HG03095 (cell line): ENCODE results near the gene ARHGAP10.
"Not testable (repeated sequence)": the region's sequence is repeated elsewhere in the genome, so short reads cannot be mapped to it uniquely, and the experiment has no call there.

ENCODE experiments used
- ATAC-seq: cut with Tn5 transposase; IDR thresholded peaks from one replicate; pipeline ENCODE4 v1.9.1; 2021; ENCODE audit warnings: moderate library complexity; ENCODE audit not compliant: unreplicated experiment

Gene ARHGAP10

DNA sequence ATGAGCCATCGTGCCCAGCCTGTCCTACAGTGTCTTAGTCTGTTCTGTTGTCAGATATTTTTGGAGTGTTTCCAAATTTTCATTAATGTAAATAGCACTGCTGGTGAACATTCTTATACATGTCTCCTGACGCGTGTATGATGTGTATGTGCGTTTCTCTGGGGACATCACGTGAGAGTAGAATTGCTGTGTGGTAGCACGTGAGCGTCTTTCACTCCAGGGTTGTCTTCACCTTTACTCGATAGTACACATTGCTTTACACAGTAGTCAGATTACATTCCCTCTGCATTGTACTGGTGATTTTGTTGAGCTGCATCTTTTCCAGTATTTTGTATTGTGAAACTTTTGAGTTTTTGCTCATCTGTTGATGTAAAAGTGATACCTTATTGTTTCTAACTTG lies 60.0 kb downstream of the ARHGAP10 start:
- ATAC-seq, result no peak

DNA sequence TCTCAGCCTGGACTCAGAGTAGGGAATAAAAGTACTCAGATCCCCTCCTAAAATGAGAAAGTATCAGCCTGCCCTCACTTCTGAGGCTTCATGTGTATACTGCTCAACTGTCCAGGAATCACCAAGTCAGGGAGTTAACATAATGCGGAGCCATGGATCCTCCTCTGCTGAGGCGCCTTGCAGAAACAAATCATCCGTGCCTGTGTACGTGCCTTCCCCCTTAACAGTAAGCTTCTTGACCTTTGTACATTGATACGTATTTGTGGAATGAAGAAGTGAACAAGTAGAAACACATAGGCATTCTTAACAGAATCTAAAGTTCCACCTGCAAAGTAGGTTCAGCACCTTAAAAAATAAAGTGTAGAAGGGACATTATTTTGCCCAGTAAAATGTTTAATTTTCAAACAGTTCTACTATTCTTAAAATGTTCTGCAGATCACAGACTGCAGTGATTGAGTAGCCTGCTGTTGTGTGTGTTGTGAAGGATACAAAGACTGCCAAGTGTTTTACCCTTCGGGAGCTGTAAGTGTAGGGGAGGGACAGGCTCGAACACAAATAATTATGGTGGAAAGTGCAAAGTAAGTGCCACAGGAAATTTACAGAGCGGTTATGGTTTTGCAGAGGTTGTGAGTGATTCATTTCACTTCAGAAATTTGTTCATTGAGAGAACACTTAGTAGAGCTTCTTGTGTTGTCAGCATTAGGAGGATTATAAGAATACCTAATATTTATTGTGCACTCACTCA lies 61.9 kb downstream of the ARHGAP10 start:
- peak; percentile 36 for ATAC-seq

DNA sequence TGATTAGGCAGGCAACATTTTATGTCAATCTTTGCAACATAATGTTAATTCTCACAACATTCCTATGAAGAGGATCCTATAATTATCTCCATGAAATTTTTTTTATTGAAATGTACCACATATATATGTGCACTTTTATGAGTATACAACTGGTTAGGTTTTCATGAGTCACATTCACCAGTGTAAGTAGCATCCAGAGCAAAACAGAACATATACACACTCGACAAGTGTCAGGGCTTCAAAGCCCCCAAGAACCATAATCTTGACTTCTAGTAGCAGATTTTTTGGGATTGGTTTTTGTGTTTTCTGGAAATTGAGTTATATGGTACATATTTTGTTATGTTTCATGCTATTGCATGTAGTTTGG lies 62.4 kb downstream of the ARHGAP10 start:
- ATAC-seq, result no peak

DNA sequence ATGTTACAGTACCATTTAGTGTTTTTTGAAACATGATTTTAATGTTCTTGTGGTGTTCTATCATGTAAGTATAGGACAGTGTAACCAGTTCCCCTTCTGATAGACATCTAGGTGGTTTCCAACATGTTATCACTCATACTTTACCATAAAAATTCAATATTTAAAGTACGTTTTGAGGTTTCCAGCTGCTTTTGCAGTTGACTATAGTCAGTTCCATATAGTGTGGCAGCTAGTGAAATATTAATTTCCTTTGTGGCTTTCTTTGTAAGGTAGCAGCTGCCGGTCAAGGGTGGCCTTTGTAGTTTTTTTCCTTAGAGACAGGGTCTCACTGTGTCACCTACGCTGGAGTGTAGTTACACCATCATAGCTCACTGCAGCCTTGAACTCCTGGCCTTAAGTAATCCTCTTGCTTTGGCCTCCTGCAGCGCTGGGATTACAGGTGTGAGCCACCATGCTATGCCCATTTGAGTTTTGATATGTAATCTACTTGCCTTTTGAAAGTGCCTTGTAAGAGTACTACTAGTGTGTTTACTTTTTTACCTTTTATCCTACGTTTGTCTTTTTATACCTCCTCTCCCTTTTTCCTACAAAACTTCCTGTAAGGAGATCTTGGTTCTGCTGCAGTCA lies 63.0 kb downstream of the ARHGAP10 start:
- peak; percentile 53 for ATAC-seq

DNA sequence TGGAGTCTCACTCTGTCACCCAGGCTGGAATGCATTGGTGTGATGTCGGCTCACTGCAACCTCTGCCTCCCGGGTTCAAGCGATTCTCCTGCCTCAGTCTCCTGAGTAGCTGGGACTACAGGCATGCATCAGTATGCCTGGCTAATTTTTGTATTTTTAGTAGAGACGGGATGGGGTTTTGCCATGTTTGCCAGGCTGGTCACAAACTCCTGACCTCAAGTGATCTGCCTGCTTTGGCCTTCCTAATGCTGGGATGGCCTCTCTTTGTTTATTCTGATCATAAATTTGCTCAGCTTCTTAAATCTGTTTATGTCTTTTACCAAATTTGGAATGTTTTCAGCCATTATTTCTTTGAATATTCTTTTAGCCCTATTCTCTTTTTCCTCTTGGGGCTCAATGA lies 67.2 kb downstream of the ARHGAP10 start:
- not testable (repeated sequence) for ATAC-seq

DNA sequence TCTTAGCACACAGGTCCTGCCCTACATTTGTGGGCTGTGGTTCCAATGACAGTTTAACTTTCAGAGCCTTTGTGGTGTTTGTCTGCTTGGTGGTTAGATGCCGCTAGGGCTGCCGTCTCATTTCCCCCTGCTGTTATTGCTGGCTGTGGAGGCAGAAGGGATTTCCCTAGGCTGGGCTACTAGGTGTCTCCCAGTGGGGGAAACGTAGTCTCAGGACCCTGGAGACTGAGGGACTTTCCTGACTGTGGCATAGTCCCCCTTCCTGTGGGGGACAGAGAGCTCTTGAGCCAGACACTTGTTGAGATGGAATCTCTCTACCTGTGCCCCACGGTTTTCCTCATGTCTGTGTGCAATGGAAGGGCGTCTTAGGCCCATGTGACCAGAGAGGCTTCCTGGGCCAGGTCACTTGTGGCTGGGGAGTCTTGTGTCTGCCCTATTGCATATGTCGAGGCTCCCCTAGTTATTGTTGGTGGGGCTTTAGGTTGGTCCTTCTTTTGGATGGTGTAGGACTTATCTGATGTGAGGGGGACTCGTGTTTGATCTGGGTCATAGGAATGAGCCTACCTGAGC lies 68.2 kb downstream of the ARHGAP10 start:
- peak; percentile 97 for ATAC-seq

DNA sequence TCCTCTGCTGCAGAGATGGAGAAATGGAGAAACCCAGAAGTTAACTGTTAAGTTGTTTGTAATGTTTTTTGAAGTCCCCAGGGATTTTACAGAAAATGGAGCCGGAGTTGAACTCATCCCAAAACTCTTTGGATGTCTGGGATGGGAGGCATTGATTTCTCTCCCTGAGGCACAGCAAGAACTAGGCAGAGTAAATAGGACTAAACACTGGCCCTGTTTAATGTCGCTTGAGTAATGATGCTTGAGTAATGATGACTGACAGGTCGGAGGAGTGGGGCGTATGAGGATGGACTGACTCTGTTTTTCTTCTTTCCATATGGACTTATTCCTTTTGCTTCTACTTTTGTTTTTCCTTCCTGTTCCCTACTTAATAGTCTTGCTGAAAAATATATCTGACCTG lies 69.9 kb downstream of the ARHGAP10 start:
- ATAC-seq, result no peak

DNA sequence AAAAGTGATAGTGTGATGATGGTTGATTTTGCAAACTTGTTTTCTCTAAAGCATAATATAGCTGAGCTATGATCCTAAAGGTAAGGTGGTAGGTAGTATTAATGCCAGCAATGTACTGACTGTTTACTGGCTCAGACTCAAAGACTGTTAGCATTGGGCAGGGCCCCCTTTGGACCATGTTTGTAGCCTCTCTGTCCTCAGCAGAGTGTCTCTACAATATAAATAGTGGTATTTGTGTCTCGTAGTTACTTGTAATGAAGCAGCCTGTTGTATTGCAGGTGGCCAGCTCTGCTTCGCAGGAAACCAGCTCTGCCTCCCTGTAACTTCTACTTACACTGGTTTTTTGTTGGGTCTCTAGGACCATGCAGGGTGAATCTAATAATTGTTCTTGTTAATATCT lies 70.5 kb downstream of the ARHGAP10 start:
- ATAC-seq, result no peak

DNA sequence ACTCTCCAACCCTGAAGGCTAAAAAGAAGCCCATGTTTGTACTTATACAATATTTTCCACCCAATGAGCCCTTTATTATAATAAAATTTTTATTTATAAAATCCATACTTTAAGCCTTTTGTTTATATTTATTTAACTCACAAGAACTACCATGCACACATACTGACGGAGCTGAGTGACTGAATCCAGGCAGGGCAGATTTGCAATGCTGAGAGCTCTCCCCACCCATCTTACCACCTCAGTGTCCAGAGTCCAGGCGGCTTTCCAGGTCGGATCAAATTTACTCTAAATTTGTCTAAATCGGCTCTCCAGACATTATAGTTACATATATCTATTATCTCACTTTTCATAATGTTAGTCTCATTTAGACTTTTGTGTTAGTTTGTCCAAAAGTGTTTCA lies 74.1 kb downstream of the ARHGAP10 start:
- no peak for ATAC-seq

DNA sequence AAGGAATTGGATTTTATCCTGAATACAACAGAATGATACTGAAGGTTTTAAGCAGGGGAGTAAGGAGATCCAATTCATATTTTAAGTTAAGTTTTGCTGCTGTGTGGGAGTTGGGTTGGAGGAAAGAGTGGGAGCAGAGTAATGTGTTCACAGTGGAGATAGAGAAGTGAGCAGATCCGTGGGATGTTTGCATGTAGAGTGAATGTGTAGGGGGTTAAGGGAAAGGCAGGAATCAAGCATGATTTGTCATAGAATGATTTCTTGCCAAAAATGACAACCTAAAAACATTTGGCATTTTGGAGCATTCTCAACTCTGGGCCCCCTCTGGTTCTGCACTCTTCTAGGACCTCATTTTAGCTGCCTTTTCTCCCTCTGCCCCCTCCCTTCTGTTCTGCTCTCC lies 76.6 kb downstream of the ARHGAP10 start:
- no peak for ATAC-seq

DNA sequence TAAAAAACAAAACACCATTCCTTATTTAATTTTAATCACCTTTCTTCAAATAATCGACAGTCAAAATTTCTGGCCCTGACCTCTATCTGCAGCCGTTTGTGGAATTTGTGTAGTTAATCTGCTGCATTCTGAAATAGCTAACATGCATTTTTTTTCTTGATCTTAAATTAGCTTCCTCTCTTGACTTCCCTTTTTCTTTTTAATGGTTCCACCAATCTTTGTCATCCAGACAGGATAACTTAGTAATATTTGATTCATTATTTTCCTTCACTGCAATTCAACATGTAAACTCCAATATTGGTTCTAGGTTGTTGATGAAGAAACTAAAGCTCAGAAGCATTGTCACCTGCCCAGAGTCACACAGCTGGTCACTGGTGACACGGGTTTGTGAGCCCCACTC lies 77.3 kb downstream of the ARHGAP10 start:
- no peak for ATAC-seq

DNA sequence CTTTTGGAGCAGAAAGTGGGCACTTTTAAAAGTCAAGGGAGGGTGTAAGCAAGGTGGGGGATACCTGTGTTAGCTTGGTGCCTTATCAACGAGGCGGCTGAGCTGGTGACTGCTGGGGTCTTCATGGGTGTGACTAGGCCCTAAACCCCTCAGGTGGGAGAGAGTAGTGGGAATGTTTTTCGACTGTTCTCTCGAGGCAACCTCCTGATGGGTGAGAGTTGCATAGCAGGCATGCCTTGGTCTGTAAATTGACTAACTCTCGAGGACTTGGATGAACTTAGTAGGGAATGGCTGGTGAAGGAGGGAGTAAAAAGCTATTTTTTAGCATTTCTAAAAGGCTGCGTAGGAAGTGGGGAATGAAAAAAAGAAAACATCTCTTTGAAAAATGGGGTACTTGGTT lies 80.0 kb downstream of the ARHGAP10 start:
- ATAC-seq, result no peak

DNA sequence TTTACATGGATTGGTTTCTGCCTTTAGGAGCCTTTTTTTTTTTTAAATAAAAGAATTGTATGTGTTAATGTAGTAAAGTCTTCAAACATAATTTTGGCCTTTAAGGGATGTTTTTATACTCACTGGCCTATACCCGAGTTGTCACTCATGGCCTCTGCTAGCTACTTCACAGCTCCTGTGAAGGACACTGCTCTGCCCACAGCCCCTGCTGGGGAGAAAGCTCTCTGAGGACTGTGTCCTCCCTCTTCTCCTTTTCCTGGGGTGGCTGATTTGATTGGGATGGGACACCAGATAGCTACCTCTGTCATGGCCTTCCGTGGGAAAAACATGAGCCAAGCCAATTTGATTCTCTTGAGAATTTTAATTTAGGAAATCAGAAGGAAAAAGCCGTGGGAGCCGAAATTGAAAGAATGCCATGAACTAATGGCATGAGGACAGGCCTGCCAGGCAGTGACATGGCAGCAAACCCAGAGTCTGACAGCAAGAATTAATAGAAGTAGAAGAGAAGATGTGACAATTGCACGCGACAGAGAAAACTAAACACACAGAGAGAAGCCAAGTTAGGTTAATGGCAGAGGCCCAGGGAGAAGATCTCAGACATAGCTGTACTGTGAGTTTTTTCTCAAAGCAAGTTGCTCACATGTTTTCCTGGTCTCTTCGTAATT lies 81.4 kb downstream of the ARHGAP10 start:
- ATAC-seq, result no peak

DNA sequence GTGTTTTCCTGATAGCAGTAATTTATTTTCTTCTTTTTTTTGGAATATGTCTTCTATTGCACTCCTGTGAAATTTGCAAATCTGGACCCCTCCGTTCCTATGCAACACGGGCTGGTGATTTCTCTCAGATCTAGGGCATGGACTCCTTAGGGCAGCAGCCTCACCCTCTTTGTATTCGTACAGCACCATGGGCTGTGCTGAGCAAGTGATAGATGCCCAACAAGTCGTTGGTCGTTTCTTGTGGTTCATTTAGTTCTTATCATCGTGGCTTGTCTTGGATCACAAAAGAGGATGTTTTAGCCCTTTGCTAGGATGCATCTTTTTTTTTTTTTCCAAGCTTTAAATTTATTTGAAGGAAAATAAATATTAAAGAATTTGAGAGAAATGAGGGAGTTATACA lies 82.1 kb downstream of the ARHGAP10 start:
- no peak for ATAC-seq

DNA sequence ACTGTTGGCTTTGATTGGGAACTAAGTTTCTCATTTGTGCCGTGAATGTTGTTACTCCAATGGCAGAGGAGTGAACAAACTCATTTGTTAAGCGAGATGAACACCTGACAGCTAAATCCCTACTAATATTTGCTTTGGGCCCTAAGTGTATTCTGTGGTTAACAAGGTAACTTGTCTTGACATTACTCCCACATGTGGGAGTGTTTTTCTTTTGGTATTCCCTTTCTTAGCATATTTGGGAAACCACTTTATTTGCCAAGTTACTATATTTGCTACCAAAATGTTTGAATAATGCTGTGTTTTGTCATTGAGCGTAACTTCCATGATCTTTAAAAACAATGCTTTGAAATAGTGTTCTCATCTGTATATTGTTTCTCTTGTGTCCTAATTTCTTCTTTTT lies 82.5 kb downstream of the ARHGAP10 start:
- no peak for ATAC-seq

DNA sequence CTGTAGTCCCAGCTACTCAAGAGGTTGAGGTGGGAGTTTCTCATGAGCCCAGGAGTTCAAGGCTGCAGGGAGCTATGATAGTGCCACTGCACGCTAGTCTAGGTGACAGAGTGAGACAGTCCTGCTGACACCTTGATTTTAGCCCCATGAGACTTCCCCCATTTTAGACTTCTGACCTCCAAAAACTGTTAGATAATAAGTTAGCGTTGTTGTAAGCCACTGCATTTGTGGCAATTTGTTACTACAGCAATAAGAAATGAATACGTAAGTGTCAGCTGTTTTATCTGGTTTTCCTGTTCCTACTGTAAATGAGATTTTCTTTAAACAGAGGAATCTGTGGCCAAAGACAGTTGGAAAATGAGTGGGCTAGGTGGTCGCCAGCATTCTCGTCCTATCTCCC lies 83.9 kb downstream of the ARHGAP10 start:
- ATAC-seq, result no peak

DNA sequence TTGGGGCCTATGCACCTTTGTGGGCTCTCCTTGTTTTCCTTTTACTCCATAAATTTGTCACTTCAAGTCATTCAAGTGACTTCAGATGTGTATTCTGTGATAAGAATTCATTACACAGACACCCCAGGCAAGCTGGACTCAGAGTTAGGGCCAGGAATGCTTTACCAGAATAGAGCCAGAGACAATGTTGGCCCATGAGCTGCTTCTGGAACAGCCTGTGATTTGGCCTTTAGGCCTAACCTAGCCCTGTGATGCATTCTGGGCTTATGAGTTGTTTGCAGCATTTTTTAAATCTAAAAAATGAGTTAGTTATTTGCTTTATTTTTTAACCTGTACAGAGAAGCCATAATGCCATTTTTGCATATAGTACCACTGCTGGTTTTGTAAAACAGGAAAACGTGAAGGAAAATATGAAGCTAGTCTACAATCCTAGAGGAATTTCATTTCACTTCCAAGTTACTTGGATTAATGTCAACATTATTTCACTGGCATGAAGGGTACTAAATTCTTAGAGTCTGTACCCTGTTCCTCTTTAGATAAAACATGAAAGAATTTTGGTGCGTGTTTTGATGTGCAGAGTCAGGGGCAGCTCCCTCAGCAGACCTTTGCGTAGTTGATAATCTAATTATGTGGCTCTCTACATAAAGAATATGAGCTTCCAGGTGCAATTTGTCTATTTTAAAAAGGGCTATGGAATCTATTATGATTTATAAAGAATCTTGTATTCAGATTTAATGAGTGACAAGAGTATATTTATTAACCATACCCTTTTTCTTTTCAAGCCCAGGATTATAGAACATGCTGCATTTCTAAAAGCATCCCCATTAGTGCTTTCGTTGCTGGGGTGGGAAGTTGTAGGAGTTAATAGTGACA lies 84.7 kb downstream of the ARHGAP10 start:
- ATAC-seq, result no peak

DNA sequence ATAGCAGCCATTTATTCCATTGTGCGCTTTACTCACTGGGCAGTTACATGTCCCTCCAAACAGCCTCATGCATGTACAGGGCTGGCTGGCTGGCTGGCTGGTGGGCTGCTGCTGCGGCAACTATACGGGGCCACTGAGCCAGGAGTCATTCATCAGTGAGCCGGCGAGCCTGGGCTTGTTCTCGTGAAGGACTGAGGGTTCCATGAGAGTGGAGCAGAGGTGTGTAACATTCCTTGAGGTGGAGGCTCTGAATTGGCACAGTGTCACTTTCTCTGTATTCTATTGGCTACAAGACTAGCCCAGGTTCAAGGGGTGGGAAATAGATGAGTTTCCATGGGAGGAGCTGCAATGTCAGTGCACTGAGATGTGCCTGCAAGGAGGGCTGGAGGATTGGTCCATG lies 89.1 kb downstream of the ARHGAP10 start:
- no peak for ATAC-seq

DNA sequence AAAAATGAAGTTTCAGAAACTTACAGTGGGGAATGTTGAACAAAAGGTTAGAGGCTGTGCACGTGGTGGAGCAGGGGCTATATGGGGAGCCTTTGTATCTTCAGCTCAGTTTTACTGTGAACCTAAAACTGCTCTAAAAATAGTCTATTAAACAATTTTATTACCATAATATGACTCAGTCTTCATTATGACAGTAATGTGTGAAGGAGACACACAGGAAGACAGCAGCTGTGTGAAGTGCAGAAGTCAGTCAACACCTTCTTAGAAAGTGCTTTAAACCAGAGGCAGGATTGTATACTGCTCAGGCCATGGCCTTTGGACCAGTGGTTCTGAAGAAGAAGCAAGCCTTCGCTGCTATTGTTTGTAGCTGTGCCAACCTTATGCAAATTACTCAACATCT lies 89.7 kb downstream of the ARHGAP10 start:
- ATAC-seq, result no peak

DNA sequence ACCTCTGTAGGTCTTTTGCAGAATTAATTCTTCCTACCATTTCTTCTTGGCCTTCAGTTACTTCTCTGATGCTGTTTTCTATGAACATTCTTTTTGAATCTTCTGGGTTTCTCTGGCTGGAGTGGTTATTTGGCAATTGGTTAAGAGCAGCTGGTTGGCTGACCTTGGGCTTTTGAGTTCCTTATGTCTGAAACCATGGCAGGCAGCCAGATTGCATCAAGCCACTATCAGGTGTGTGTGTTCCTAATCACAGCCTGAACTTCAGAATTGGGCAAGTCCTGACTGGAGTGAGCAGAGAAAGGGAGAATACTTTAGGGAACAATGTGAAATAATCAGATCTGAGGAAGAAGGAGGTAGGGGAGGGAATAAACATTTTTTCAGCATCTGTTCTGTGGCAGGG lies 90.2 kb downstream of the ARHGAP10 start:
- ATAC-seq, result no peak

DNA sequence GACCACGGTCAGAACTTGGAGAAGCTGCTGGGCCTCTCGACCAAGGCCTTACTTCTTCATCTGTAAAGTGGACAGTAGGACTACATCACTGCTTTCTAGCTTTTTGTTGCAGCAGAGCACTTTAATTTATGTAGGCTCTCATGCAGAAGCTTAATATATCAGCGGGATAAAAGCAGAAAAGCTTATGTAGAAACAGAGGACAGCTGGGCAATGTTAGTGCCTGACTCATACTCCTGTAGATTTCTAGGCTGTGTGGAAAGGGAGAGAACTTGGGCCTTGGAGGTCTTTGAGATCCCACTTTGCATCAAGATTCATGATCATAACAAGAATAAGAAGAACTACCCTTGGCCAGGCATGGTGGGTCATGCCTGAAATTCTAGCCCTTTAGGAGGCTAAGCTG lies 91.2 kb downstream of the ARHGAP10 start:
- ATAC-seq, result no peak
